Kasumi-1 (cell line): ENCODE measurements around the gene ADCY2.

ENCODE experiments used
- DNase-seq, 2 experiments: peaks; one replicate each; lab custom pipeline; 2025; lab: John Stamatoyannopoulos, UW

The ADCY2 gene

DNA sequence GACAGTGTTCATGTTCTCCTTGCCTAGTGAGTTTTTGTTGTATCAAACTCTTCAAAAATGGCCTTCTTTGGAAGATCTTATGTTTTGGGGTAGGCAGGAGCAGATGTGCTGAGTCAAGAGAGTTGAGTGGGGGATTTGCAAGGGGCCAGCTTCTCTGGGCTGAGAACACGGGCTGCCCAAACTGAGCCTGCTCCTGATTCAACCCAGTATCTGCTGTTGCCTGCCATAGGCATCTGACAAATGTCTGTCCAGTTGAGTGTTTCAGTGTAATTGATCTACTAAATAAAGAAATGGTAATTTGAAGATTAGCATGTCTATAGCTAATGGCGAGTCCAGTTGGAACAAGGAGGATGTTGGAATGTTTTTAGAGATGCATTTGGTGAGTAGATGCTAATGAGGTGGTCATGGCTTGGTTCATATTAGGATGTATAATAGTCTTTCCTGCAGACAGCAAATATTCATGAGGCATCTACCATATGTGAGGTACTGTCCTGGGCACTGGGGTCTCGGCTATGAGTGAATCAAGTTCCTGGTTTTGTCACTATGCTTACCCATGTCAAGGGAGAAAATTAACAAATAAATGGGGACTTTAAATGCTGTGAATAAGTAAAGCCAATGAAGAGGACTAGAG, 119.5 kb downstream of the ADCY2 start:
- DNase-seq: no peak

DNA sequence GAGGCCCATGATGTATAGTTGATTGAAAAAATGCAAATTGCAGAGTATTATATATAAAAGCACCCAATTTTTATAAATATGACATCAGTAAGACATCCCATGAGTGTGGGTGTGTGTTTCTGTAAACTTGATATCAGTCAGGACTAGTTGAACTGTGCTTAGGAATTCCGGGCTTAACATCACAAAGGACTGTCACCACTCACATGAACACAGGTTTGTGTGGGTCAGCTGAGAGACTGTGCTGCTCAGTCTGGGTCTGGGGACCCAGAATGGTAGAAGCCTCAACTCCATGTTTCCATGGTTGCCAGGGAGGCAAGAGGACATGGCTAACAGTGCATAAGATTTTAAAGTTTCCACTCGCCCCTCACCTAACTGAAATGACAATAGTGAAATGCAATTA, 120.3 kb downstream of the ADCY2 start:
- DNase-seq: no peak

GRCh38 chr5:7517006-7517405, 121.1 kb downstream of the ADCY2 start:
- no peak for DNase-seq

DNA sequence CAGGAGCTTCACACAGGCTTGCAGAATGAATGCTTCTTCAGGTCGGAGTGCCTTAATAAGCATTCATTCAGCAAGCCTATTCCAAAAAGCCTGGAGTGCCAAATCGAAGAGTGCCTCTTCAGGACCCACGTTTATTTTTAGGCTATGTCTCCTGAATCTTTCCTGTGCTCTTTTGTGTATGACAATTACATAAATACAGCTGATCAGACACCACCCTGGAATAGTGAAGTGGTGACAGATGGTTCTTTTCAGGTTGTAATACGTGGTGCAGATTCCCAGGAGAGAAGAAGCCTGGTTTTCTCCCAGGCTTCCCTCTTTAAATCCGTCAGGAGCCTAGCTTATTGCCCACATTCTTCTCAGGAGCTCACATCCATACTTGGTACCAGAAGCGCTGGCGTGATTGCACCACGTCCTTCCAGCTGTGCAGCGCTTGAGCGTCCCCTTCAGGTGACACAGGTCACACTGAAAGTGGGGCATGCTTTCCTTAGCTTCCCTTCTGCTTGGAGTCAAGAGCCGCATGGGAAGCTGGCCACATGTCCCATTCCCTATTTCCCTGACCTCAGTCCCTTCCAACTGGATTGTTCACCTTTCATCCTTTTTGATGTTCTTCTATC, 123.1 kb downstream of the ADCY2 start:
- no peak for DNase-seq

DNA sequence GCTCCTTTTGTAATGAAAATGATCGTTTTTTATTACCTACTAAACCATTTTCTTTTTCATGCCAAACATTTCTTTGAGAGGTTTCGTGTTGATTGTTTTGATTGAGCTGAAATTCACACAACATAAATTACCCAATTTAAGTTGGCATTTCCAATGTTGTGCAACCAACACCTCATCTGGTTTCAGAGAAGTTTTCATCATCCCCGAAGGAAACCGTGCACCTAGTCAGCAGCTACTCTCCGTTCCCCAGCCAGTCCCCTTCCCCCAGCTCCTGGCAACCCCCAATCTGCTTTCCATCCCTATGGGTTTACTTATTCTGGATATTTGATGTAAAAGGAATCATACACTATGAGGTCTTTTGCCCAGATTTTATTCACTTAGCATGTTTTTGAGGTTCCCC, 123.6 kb downstream of the ADCY2 start:
- DNase-seq: no peak

DNA sequence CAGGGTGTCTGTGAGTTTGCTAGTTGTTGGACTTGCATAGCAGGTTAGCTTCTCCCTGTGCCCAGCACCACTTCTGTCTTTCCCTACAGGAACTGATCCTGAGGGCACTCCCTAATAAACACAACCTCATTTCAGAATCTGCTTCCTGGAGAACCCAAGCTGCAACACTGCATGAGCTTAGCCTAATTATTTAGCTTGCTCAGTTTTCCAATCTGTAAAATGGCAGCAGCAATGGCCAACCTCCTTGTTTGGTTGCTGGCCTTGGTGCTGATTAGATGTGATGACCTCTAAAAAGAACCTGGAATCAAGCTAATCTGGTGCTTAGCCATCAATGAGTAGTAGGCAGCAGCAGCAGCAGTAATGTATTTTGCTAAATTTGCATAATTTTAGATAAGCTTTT, 133.9 kb downstream of the ADCY2 start:
- DNase-seq: no peak

GRCh38 chr5:7533941-7534340, 138.0 kb downstream of the ADCY2 start:
- no peak for DNase-seq

- no peak for DNase-seq
These were observed 138.6 kb downstream of the ADCY2 start for GRCh38 chr5:7534505-7534904.

DNA sequence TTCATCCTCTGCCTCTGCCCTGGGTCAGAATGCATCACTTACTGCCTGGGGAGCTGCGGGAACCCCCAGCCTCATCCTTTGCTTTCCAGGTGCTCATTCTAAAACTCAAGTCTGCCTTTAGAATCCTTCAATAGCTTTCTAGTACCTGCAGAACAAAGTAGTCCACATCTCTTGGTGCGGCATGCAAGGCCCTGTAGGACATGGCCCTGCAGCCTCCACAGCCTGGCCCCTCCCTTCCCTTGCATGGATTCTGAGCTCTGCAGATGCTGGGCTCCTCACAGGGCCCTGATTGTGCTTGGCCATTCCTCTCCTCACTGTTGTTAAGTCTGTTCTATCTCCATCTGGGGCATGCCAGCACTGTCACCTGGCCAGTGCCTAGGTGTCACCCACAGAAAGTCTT, 141.6 kb downstream of the ADCY2 start:
- DNase-seq: no peak

- no peak for DNase-seq
These were observed 143.6 kb downstream of the ADCY2 start for GRCh38 chr5:7539571-7539970.

GRCh38 chr5:7540736-7541485, 145.0 kb downstream of the ADCY2 start:
- no peak for DNase-seq

DNA sequence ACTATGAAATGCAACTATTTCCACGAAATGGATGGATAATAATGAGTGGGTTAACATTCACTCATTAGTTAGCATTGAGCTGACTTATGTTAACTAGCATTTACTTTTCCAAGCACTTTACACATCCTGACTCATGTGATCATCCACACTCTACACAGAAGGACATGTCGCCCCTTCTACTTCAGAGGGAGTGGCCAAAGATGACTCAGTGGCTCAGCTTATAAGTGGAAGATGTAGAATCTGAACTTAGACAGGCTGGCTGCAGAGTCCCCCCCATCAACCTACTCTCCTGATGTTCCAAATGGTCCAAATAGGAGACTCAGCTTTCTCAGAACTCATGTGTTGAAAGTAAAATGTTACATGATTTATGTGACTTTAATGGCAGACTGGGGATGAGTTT, 146.0 kb downstream of the ADCY2 start:
- no peak for DNase-seq

GRCh38 chr5:7546555-7546954, 150.6 kb downstream of the ADCY2 start:
- DNase-seq: no peak

DNA sequence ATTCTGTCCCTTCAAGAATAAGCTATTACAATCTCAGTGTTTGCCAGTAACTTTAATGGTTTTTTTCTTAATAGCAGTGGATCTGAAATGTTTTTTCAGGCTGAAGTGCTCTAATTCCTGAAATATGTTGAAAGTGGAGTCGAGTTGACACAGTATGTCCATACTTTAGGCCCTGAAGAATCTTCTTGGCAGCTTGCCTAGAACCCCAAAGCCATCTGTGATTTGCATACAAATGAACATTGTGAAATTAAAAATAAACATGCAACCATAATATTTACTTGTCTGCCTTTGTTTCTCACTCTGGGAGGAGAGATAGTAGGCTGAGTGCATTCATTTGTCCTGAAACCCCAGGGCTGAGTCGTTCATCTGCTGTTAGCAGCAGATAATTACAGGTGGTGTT, 152.7 kb downstream of the ADCY2 start:
- no peak for DNase-seq

- DNase-seq: no peak
These were observed 169.6 kb downstream of the ADCY2 start for GRCh38 chr5:7565559-7565958.

DNA sequence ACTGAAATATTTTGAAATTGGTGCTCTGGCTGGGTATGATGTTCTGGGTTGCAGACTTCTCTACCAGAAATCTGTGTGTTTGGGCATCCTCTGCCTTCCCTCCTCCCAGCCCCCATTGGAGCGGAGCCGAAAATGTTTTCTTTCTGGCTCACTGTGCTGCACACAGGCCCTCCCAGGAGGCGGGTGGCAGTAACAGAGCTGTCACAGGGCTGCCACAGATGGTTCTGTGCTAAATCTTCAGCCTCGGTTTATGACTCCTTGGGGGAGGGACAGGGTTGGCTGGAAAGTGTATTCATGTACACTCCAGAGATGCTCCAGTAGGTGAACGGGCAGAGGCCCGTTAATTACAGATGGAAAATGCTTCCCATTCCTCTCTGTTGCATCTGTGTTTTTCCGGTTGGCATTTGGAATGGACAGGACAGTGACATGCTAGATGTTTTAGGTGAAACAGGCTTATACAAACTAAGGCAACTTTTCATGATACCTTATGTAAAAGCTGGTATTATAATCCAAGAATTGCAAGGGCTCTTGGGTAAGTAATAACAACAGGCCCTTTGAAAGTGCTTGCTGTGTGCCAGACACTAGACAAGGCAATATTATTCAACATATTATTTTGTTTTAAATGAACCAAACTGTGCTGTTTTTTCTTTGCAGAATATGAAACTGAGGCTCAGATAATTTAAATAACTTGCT, 180.2 kb downstream of the ADCY2 start:
- DNase-seq: no peak

DNA sequence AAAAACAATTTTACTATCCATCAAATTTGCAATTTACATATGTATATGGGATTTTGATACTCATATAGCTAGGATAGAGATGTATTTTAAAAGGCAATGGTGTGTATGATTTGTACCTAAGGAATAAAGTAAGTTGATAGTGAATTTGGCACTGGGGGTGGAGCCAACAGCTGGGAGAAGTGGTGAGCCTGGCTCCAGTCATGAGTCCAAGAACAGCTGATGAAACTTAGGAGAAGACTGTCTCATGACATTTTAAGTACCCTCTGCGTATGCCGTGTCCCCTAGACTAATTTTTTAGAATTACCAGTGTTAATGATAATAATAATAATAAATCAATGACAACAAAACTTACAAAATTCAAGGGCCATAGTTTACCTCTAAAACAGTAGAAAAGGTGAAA, 181.4 kb downstream of the ADCY2 start:
- no peak for DNase-seq

DNA sequence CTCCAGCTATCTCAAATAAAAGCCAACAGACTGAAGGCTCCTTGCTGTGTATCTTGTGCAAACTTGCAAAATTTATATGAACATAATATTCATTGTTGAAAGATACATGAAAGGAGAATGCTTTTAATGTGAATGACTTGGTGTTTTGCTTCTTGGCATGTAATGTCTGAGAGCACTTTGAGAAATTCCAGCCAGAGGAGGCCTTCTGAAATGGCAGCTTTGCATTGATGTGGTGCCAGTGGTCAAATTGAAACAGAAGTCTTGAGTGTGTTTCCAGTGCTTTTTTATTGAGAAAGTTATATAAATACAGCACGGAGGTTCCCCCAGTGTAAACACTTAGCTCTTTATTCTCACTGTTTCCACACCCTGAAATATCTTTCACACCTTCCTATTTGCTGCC, 182.1 kb downstream of the ADCY2 start:
- DNase-seq: no peak

DNA sequence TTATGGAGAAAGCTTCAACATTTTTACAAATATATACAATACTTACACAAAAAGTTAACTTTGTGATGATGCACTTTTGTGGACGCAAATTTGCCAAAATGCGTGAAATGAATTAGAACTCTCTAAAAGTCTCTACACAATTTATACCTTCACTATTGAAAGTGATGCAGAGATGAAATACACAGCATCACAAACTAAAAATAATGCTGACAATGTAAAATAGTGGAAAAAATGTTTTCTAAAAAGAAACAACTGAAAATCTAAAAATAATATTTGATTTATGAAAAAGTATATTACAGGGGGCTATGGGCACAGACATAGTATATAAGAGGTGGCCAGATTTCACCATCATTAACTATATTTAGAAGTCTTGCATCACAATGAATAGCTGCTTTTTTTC, 188.8 kb downstream of the ADCY2 start:
- DNase-seq: no peak

DNA sequence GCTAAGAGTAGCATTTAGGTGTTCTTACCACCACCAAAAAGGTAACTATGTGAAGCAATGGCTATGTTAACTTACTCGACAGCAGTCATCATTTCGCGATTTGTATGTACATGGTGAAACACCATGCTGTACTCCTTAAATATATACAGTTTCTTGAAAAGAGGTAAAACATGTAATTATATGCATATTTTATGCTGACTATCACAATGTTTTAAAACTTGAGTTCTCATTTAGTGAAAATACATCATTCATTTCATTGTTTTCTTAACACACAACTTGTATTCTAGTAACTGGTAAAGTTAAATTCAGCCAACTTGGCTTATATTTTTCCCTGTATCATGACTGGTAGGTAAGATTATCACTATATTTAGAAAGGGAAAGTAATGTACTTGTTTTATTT, 189.9 kb downstream of the ADCY2 start:
- DNase-seq: no peak

GRCh38 chr5:7586480-7586879, 190.5 kb downstream of the ADCY2 start:
- no peak for DNase-seq

GRCh38 chr5:7589800-7590199, 193.9 kb downstream of the ADCY2 start:
- DNase-seq: no peak

DNA sequence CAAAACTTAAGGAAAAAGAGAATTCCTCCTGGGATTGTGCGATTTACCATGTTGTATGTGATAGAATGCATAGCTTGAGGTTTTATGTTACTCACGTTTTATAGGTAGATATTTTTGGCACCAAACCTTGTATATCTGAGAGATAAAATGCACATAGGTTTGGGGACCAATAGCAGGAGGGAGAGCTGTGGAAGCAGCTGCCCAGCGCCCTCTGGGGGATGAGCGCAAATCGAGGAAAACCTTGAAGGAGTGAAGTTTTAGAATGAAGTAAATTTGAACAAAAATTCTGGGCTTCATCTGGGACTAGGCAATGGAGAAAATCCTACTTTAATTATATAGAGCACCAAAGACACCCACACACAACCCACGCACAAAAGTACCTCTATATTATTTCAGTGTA, 197.0 kb downstream of the ADCY2 start:
- peak in 1 of 2 experiments; percentile 1 for DNase-seq
